Stimulated activated naive B cell treated with anti-CD40 and anti-IgM and Interleukin-4, amounts not matched to agents 10 μg/mL and 1 μg/mL and 100 μg/mL, for 72 hours (primary cell): ENCODE data around the gene BBLN.

Source experiments
- ATAC-seq, 2 donors: fragments of 150-1000 bp; cut with Tn5 transposase; replicated peaks; 2 replicates each; pipeline ENCODE4 v1.10.0; 2021; ENCODE audit warnings: moderate library complexity in 1 of 2
- DNase-seq: peaks from one replicate; pipeline ENCODE4 v3.0.0; 2021
- H3K27ac Mint-ChIP-seq: one replicate; pipeline ENCODE4 v1.8.0; 2022; ENCODE audit warnings: mild to moderate bottlenecking, mixed read lengths
- H3K27me3 Mint-ChIP-seq, 2 donors: one replicate each; pipeline ENCODE4 v1.8.0; 2022; ENCODE audit warnings: mixed read lengths in 2 of 2
- H3K36me3 Mint-ChIP-seq, 2 donors: one replicate each; pipeline ENCODE4 v1.8.0; 2022; ENCODE audit warnings: mixed read lengths in 2 of 2, mild to moderate bottlenecking in 1 of 2
- H3K4me1 Mint-ChIP-seq, 2 donors: one replicate each; pipeline ENCODE4 v1.8.0; 2022; ENCODE audit warnings: mixed read lengths in 2 of 2, mild to moderate bottlenecking in 1 of 2
- H3K4me3 Mint-ChIP-seq, 2 donors: one replicate each; pipeline ENCODE4 v1.8.0; 2022; ENCODE audit warnings: mild to moderate bottlenecking in 2 of 2, mixed read lengths in 2 of 2, moderate library complexity in 1 of 2
- H3K9me3 Mint-ChIP-seq, 2 donors: one replicate each; pipeline ENCODE4 v1.8.0; 2022; ENCODE audit warnings: mixed read lengths in 2 of 2, mild to moderate bottlenecking in 1 of 2

The BBLN gene

GRCh38 chr9:128155736-128156500 lies 4.1 kb upstream of the BBLN start:
- ATAC-seq (no peak), DNase-seq (no peak)
- no peak overlapping the region for H3K27ac Mint-ChIP-seq
- H3K4me1 Mint-ChIP-seq = peaks cover 2 to 10% of the 10 kb centered on the region in 2 donors
- H3K36me3 Mint-ChIP-seq = no peaks in the 10 kb centered on the region
- no peak overlapping the region for H3K4me3 Mint-ChIP-seq
- peaks cover 0 to 2% of the 10 kb centered on the region in 2 donors for H3K27me3 Mint-ChIP-seq
- no peaks in the 10 kb centered on the region for H3K9me3 Mint-ChIP-seq

- DNase-seq = peak; percentile 36
- peak overlapping the region; percentile 86 to 92 for H3K4me3 Mint-ChIP-seq
Measured at GRCh38 chr9:128159522-128159783, 612 bp upstream of the BBLN start.

DNA sequence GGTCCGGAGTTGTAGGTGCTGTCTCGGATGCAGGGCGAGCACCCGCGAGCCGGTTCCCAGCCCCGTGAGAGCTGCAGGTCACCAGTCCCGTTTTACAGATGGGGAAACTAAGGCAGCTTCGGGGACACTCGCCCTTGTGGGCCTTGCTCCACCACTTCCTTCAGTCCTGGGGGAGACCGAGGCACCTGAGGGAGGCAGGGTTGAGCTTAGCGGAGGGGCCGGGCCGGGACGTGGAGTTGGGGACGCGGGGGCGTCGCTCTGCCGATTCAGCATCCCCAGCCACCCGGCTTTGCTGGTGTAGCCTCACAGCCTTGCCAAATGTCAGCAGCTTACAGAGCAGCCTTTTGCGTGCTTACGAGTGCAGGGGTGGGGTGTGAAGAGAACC lies 530 bp downstream of the BBLN start:
- ATAC-seq (peak; percentile 54 to 56), DNase-seq (peak; percentile 26)
- H3K36me3 Mint-ChIP-seq = peaks cover 17 to 18% of the 10 kb centered on the region in 2 donors
- H3K4me1 Mint-ChIP-seq = peaks cover 9 to 28% of the 10 kb centered on the region in 2 donors
- peak overlapping the region; percentile 92 for H3K27ac Mint-ChIP-seq
- H3K9me3 Mint-ChIP-seq = no peaks in the 10 kb centered on the region
- no peaks in the 10 kb centered on the region for H3K27me3 Mint-ChIP-seq
- H3K4me3 Mint-ChIP-seq = peak overlapping the region; percentile 86 to 92

More at GRCh38 chr9:128159522-128159783, 612 bp upstream of the BBLN start:
- peaks cover 9 to 28% of the 10 kb centered on the region in 2 donors for H3K4me1 Mint-ChIP-seq
- no peaks in the 10 kb centered on the region for H3K9me3 Mint-ChIP-seq
- ATAC-seq = peak; percentile 39 to 51
- no peaks in the 10 kb centered on the region for H3K27me3 Mint-ChIP-seq
- H3K27ac Mint-ChIP-seq = peak overlapping the region; percentile 91
- peaks cover 12 to 15% of the 10 kb centered on the region in 2 donors for H3K36me3 Mint-ChIP-seq

- Mint-ChIP-seq H3K9me3 (no peaks in the 10 kb centered on the region), H3K27ac (peak overlapping the region; percentile 14), H3K27me3 (no peaks in the 10 kb centered on the region), H3K4me1 (peaks cover 9 to 28% of the 10 kb centered on the region in 2 donors), H3K4me3 (peak overlapping the region; percentile 86 to 92), H3K36me3 (peaks cover 21 to 25% of the 10 kb centered on the region in 2 donors)
- no peak for DNase-seq
- ATAC-seq = no peak
Measured at GRCh38 chr9:128161215-128161902, 1.3 kb downstream of the BBLN start.

DNA sequence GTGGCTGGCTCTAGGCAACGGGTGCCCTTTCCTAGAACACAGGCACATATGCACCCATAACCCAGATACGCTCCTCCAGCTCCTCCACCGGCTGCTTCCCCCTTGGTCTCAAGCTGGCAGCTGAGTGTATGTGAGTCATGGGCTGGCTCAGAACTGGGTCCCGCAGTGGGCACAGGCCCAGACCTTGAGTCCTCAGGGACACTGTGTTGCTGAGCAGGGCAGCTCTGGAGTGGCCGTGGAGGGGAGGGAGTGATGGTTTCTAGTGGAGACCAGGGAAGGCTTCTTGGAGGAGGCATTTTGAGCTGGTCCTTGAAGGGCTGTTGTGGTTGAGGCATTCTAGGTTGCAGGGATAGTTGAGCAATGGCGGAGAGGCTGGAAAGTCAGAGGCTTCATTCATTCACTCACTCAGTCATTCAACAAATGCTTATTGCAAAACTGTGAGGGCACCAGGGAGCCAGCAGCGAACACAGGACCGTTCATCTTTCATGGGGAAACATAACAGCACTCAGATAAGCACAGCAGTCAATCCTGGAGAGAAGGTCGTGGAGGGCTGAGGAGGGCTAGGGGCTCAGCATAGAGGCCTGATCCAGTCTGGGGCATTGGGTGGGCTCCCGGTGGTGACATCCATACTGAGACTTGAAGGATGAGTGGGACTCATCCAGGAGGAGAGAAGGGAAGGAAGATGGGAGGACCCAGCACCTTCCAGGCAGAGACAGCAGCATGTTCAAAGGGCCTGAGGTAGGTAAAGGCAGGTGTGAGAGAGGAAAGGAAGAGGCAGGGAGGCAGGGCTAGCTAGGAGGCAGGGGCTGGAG lies 2.4 kb downstream of the BBLN start:
- DNase-seq (no peak), ATAC-seq (no peak)
- Mint-ChIP-seq H3K4me3 (no peak overlapping the region), H3K4me1 (peaks cover 9 to 28% of the 10 kb centered on the region in 2 donors), H3K27me3 (no peaks in the 10 kb centered on the region), H3K36me3 (peaks cover 29 to 33% of the 10 kb centered on the region in 2 donors), H3K9me3 (no peaks in the 10 kb centered on the region), H3K27ac (peak overlapping the region; percentile 60)

DNA sequence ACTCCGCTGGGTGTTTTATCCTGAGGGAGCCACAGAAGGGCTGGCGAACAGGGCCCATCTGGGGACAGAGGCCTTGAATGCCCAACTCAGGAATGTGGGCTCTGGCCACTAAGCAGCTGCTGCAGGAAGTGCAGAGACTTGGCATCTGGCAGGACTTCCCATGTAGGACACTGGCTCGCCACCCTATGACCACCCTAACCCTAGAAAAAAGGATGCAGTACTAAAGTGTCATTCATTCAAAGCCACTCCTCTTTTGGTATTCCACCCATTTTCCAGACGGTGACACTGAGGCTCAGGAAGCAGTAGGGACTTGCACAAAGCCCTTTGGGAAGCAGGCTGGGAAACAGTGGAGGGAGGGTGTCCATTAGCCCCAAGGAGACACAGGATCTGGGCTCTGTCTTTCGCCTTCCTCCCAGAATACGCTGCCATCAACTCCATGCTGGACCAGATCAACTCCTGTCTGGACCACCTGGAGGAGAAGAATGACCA lies 3.0 kb downstream of the BBLN start:
- no peak for DNase-seq
- Mint-ChIP-seq H3K27ac (no peak overlapping the region), H3K9me3 (no peaks in the 10 kb centered on the region), H3K27me3 (no peaks in the 10 kb centered on the region), H3K4me1 (peaks cover 9 to 28% of the 10 kb centered on the region in 2 donors), H3K36me3 (peaks cover 32 to 36% of the 10 kb centered on the region in 2 donors), H3K4me3 (no peak overlapping the region)
- no peak for ATAC-seq

DNA sequence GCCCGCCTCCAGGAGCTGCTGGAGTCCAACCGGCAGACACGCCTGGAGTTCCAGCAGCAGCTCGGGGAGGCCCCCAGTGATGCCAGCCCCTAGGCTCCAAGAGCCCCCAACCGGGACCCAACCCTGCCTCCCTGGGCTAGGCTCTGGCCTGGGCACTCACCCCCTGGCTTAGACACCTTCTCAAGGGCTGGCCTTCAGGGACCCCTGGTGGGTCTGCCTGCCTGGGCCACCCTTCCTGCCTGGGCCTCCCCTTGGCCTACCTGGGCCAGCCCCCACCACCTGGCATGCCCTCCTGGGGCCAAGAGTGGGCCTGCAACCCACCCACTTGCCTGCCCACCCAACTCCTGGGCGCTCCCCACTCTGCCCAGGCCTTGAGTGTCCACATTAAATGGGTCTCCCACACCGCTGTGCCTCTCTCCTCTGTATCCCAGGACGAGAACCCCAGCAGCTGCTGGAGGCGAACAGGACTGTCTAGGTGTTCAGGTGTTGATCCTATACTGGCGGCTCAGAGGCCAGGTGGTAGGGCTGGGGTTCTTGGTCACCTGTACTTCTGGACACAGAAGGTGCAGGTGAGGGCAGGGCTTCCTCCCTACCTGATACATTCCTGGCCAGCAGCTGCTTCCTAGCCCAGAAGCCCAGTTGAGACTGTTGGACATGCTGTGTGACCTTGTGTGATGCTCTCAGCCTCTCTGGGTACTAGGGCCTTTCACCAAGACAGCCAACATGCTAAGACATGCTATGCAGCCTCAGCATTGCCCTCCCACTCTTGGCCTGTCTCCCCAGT lies 3.6 kb downstream of the BBLN start:
- ATAC-seq = no peak
- H3K4me1 Mint-ChIP-seq = peaks cover 9 to 28% of the 10 kb centered on the region in 2 donors
- no peak overlapping the region for H3K4me3 Mint-ChIP-seq
- H3K36me3 Mint-ChIP-seq = peaks cover 34 to 40% of the 10 kb centered on the region in 2 donors
- DNase-seq = no peak
- no peaks in the 10 kb centered on the region for H3K9me3 Mint-ChIP-seq
- peak overlapping the region; percentile 21 for H3K27ac Mint-ChIP-seq
- H3K27me3 Mint-ChIP-seq = no peaks in the 10 kb centered on the region

DNA sequence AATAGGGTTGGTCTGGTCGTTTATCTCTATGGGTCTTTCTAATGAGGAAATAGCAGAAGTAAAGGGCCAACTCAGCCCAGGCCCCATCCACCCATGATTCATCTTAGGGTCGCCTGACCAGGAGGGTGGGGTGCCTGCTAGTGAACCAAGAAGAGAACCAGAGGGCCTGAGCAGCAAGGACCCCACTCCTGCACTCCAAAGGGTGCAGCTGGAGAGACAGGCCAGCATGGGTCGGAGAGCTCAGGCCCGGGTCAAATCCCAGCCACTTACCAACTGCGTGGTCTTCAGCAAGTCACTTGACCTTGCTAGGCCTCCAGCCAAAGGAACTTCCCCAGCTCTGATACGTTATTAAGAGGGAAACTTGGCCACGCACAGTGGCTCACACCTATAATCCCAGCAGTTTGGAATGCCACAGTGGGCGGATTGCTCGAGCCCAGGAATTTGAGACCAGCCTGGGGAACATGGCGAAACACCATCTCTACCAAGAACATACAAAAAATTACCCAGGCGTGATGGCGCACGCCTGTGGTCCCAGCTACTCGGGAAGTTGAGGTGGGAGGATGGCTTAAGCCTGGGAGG lies 4.3 kb downstream of the BBLN start:
- H3K9me3 Mint-ChIP-seq = no peaks in the 10 kb centered on the region
- peaks cover 7 to 24% of the 10 kb centered on the region in 2 donors for H3K4me1 Mint-ChIP-seq
- H3K36me3 Mint-ChIP-seq = peaks cover 39 to 46% of the 10 kb centered on the region in 2 donors
- ATAC-seq (no peak), DNase-seq (no peak)
- H3K27me3 Mint-ChIP-seq = no peaks in the 10 kb centered on the region
- H3K4me3 Mint-ChIP-seq = no peak overlapping the region
- H3K27ac Mint-ChIP-seq = peak overlapping the region; percentile 21

DNA sequence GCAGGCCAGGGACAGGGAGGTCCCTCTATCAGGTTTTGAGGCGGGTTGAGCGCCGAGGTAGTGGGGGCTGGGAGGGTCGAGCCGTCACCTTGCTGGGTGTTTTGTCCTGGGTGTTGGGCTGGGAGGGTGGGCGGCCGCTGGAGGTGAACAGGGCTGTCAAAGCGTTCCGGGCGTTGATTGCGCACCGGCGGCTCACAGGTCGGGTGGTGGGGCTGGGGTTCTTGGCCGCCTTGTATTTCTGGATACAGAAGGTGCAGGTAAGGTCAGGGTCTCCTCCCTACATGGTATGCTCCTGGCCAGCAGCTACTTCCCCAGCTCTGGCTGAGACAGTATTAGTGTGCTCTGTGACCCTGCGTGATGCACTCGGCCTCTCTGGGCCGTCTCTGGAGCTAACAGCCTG lies 6.1 kb downstream of the BBLN start:
- Mint-ChIP-seq H3K27ac (no peak overlapping the region), H3K4me1 (peaks cover 8 to 15% of the 10 kb centered on the region in 2 donors), H3K36me3 (peaks cover 41 to 53% of the 10 kb centered on the region in 2 donors), H3K4me3 (no peak overlapping the region), H3K27me3 (no peaks in the 10 kb centered on the region), H3K9me3 (no peaks in the 10 kb centered on the region)
- no peak for ATAC-seq
- no peak for DNase-seq

- Mint-ChIP-seq H3K4me3 (no peak overlapping the region), H3K9me3 (no peaks in the 10 kb centered on the region), H3K27ac (no peak overlapping the region), H3K27me3 (no peaks in the 10 kb centered on the region), H3K4me1 (peaks cover 5 to 6% of the 10 kb centered on the region in 2 donors), H3K36me3 (peaks cover 40 to 48% of the 10 kb centered on the region in 2 donors)
- DNase-seq (no peak), ATAC-seq (no peak)
Measured at GRCh38 chr9:128167209-128167608, 7.1 kb downstream of the BBLN start.

DNA sequence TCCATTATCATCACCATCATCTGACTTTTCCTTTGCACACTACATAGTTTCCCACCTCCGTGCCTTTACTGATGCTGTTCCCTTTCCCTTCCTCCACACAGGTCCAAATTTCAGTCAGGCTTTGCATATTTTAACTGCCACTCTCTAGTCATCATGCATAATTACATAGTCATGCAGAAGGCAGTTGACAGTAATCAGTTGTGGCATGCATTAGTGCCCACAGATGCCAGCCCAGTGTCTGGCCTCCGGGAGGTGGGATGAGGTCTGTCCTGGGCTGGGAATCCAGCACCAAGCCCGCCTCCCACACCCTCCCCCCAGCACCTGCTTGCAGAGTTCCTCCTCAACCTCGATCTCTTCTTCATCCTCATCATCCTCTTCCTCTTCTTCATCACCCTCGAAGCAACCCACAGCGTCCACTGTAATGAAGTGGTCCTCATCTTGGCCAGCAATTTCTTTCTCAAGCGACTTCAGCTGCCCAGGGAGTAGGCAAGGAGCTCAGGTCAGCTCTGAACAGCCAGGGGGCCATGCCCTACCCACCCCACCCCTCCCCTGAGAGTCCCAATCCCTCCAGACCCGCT lies 8.8 kb downstream of the BBLN start:
- Mint-ChIP-seq H3K9me3 (no peaks in the 10 kb centered on the region), H3K27me3 (no peaks in the 10 kb centered on the region), H3K4me3 (no peak overlapping the region), H3K27ac (no peak overlapping the region), H3K36me3 (peaks cover 32 to 41% of the 10 kb centered on the region in 2 donors), H3K4me1 (peaks cover 0 to 2% of the 10 kb centered on the region in 2 donors)
- DNase-seq (no peak), ATAC-seq (no peak)

DNA sequence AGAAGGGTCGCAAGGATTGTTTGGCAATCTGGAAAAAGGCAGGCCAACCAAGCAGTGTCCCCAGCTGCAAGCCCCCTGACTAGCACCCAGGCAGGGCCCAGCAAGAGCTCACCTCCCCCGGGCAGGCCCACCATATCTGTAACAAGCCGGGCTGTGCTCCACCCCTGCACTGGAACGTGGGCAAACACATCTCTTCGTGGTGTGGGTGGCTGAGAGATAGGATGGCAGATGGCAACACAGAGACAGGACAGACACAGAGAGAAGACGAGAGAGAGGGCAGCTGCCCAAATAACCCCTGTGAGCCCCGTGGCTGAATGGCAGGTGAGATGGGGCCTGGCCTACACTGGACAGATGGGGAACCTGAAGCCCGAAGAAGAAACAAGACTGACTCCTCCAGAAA lies 9.4 kb downstream of the BBLN start:
- H3K27ac Mint-ChIP-seq = no peak overlapping the region
- ATAC-seq (no peak), DNase-seq (no peak)
- peaks cover 29 to 42% of the 10 kb centered on the region in 2 donors for H3K36me3 Mint-ChIP-seq
- peaks cover 0 to 2% of the 10 kb centered on the region in 2 donors for H3K4me1 Mint-ChIP-seq
- H3K9me3 Mint-ChIP-seq = no peaks in the 10 kb centered on the region
- no peak overlapping the region for H3K4me3 Mint-ChIP-seq
- H3K27me3 Mint-ChIP-seq = no peaks in the 10 kb centered on the region

- no peak overlapping the region for H3K27ac Mint-ChIP-seq
- ATAC-seq = no peak
Measured at GRCh38 chr9:128169925-128170324, 9.9 kb downstream of the BBLN start.

More at GRCh38 chr9:128169925-128170324, 9.9 kb downstream of the BBLN start:
- DNase-seq = no peak
- no peak overlapping the region for H3K4me3 Mint-ChIP-seq
- peaks cover 26 to 42% of the 10 kb centered on the region in 2 donors for H3K36me3 Mint-ChIP-seq
- no peaks in the 10 kb centered on the region for H3K9me3 Mint-ChIP-seq
- H3K27me3 Mint-ChIP-seq = no peaks in the 10 kb centered on the region
- peaks cover 0 to 2% of the 10 kb centered on the region in 2 donors for H3K4me1 Mint-ChIP-seq
